ENCODE data around the gene MSH2.
"Not testable (repeated sequence)": the region's sequence is repeated elsewhere in the genome, so short reads cannot be mapped to it uniquely, and the experiment has no call there.

Gene MSH2

GRCh38 chr2:47407976-47408375 lies 5.0 kb downstream of the MSH2 start:
- DNase-seq (ENCODE audit: low read depth), result not testable (repeated sequence)

GRCh38 chr2:47414682-47415458 lies 11.9 kb downstream of the MSH2 start:
- no peak for DNase-seq (ENCODE audit: low read depth)

- DNase-seq (ENCODE audit: low read depth), result no peak
These were observed 17.3 kb downstream of the MSH2 start for GRCh38 chr2:47420214-47420613.

GRCh38 chr2:47420683-47421082 lies 17.7 kb downstream of the MSH2 start:
- not testable (repeated sequence) for DNase-seq (ENCODE audit: low read depth)

GRCh38 chr2:47422016-47422415 lies 19.1 kb downstream of the MSH2 start:
- no peak for DNase-seq (ENCODE audit: low read depth)

GRCh38 chr2:47422560-47422959 lies 19.6 kb downstream of the MSH2 start:
- DNase-seq (ENCODE audit: low read depth), result no peak

- no peak for DNase-seq (ENCODE audit: low read depth)
These were observed 23.8 kb downstream of the MSH2 start for GRCh38 chr2:47426786-47427185.

- no peak for DNase-seq (ENCODE audit: low read depth)
These were observed 26.8 kb downstream of the MSH2 start for GRCh38 chr2:47429795-47430194.

GRCh38 chr2:47433006-47433405 lies 30.1 kb downstream of the MSH2 start:
- DNase-seq (ENCODE audit: low read depth), result not testable (repeated sequence)

GRCh38 chr2:47433445-47433844 lies 30.5 kb downstream of the MSH2 start:
- not testable (repeated sequence) for DNase-seq (ENCODE audit: low read depth)

- no peak for DNase-seq (ENCODE audit: low read depth)
These were observed 34.3 kb downstream of the MSH2 start for GRCh38 chr2:47437287-47437686.

- no peak for DNase-seq (ENCODE audit: low read depth)
These were observed 35.1 kb downstream of the MSH2 start for GRCh38 chr2:47438106-47438505.

GRCh38 chr2:47438783-47439182 lies 35.8 kb downstream of the MSH2 start:
- DNase-seq (ENCODE audit: low read depth), result no peak

- no peak for DNase-seq (ENCODE audit: low read depth)
These were observed 48.8 kb downstream of the MSH2 start for GRCh38 chr2:47451790-47452189.

GRCh38 chr2:47452761-47453160 lies 49.8 kb downstream of the MSH2 start:
- DNase-seq (ENCODE audit: low read depth), result no peak

- DNase-seq (ENCODE audit: low read depth), result not testable (repeated sequence)
These were observed 51.9 kb downstream of the MSH2 start for GRCh38 chr2:47454818-47455217.

GRCh38 chr2:47455411-47455810 lies 52.5 kb downstream of the MSH2 start:
- no peak for DNase-seq (ENCODE audit: low read depth)

- DNase-seq (ENCODE audit: low read depth), result no peak
These were observed 53.9 kb downstream of the MSH2 start for GRCh38 chr2:47456851-47457250.

GRCh38 chr2:47457268-47457667 lies 54.3 kb downstream of the MSH2 start:
- DNase-seq (ENCODE audit: low read depth), result no peak

GRCh38 chr2:47459021-47459420 lies 56.1 kb downstream of the MSH2 start:
- no peak for DNase-seq (ENCODE audit: low read depth)

- DNase-seq (ENCODE audit: low read depth), result no peak
These were observed 57.8 kb downstream of the MSH2 start for GRCh38 chr2:47460766-47461165.

- DNase-seq (ENCODE audit: low read depth), result no peak
These were observed 68.6 kb downstream of the MSH2 start for GRCh38 chr2:47471429-47472116.

- no peak for DNase-seq (ENCODE audit: low read depth)
These were observed 76.9 kb downstream of the MSH2 start for GRCh38 chr2:47479863-47480262.

GRCh38 chr2:47483191-47483590 lies 80.2 kb downstream of the MSH2 start:
- no peak for DNase-seq (ENCODE audit: low read depth)
